NCI-H774 (cell line): Measurements from ENCODE around the gene CHRDL2.
A peak's percentile ranks its signal among the peaks of the same experiment; 100 is the strongest.
"Not testable (repeated sequence)": the region's sequence is repeated elsewhere in the genome, so short reads cannot be mapped to it uniquely, and the experiment has no call there.

Experiments
- DNase-seq: peaks from one replicate; lab custom pipeline; 2025; lab: John Stamatoyannopoulos, UW

Gene CHRDL2, protein sequence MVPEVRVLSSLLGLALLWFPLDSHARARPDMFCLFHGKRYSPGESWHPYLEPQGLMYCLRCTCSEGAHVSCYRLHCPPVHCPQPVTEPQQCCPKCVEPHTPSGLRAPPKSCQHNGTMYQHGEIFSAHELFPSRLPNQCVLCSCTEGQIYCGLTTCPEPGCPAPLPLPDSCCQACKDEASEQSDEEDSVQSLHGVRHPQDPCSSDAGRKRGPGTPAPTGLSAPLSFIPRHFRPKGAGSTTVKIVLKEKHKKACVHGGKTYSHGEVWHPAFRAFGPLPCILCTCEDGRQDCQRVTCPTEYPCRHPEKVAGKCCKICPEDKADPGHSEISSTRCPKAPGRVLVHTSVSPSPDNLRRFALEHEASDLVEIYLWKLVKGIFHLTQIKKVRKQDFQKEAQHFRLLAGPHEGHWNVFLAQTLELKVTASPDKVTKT

DNA sequence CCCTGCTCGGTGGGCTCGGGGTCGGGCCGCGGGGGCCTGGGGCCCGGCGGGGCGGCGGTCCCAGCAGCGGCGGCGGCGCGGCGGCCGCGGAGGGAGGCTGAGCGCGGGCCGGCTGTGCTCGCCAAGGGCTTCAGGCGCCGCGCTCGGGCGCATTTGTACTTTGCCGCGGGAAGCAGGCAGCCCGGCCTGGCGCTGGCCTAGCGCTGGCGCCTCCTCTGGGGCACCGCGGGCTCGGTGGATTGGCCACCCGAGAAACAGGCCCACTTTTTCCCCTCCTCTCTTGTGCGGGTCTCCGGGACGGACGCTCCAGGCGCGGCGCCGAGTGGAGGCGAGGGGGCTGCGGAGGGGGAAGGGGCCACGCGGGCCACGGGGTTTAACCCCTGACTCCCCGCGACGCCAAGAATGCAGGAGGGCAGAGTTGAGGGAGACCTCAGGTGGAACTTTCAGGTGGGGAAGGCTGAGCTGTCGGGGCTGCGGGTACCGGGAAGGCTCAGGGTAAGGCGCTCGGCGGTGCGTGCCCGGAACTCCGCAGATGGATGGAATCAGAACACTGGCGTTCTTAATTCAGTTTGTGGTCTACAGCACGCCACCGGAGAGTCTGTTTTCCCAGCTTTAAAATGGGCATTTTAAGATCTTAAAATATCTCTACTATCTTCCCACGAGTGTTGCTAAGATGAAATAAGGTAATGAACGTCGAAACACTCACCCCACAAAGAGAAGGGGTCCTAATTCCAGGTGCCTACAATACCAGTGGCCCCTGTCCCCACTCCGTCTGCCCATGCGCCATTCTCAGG is at the start of gene CHRDL2:
TSS of gene CHRDL2 (minus strand) at position 126 of the 794 bp plus-strand sequence. CDS start 538 bp downstream, outside the sequence.
- no peak for DNase-seq

DNA sequence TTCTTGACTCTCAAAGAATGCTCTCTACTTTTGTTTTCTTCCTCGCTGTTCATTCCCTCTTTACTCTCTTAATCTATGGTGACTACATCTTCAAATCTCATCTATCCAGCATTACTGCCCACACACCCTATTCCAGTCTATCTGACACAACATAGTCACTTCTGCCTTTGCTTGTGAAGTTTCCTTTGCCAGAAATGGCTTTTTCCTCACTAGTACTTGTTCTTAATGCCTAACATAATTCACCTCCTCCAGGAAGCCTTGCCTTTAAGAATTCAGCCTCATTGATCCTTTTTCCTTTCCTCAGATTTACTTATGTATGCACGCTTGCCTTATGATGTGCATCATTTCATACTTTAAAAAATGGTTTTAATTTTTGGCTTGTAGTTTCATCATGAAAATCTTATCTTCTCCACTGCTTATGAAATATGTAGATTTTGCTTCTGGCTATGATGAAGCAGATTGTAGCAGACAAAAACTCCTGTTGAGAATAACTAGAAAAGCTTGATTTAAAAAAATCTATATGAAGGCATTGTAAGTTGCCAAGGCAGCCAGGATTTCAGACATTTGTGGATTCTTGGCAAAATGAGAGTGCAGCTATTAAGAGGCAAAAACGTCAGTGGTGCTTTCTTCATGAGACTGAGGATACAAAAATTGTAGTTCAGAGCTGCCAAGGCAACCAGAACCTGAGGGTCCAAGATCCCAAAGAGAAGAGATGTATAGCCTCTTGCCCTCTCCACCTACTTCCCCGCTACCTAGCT is 49.2 kb upstream of the CHRDL2 start:
- no peak for DNase-seq

DNA sequence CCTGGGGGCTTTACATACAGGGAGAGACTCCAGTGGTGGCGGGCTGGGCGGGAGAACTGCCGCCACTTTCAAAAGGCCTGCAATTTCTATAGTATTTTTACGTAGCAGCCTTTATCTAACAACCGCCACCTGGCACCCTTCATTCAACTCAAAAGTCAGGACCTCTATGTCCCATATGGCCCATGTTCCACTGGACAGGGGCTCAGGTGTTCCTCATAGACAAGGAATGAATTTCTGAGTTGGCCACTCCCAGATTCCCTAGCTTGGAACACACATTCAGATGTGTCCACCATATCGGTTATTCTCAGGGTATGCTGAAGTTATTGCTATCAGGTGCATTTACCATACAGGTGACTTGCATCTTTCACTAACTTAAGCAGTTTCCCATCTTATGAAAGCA is 47.4 kb upstream of the CHRDL2 start:
- DNase-seq: no peak

DNA sequence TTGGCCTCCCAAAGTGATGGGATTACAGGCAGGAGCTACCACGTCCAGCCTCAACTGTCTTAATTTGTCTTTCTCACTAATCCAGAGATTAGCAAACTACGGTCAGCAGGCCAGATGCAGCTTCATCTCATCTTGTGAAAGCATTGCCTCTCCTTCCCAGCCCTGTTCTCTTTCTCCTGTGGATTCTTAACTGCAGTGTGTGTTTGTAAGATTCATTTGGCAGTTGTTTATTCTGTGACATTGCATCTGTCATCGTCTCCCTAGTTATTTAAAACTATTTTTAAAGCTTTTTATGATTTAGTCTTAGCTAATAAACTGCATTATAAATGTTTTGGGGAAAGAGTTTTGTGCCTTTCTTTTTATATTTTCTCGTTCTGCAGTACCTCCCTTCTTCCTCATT is 46.7 kb upstream of the CHRDL2 start:
- no peak for DNase-seq

DNA sequence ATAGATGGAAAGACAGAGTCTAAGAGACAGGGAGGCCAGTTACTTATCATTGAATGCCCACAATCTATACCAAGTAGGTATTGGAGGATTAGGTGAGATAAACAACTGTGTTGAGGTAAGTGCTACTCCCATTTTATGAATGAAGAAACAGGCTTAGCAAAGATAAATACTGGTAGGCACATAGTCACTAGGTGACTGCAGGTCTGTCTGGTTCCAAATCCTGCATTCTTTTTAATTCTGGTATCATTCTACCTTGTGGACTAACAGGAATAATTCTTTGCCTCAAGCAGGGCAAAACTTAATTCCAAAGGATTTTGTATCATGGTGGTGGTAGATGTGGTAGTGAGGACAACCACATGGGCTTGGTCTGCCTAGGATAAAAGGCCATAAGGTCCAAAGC is 45.8 kb upstream of the CHRDL2 start:
- DNase-seq: no peak

DNA sequence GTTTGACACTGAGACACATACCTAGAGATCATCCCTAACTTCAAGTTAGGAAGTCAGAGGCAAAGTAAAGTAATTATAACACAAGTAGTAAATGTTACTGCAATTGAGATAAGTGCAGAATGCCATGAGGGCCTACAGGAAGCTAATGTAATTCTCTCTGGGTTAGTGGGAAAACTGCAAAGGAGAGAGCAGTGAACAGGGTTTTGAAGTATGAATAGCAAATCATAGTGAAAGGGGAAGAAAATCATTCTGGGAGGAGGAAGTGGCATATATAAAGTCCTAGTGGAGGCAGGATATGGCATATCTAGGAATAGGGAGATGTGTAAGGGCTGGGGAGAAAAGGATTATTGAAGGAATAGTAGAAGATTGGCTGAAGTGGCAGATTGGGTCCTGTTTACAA is 45.3 kb upstream of the CHRDL2 start:
- DNase-seq: no peak

DNA sequence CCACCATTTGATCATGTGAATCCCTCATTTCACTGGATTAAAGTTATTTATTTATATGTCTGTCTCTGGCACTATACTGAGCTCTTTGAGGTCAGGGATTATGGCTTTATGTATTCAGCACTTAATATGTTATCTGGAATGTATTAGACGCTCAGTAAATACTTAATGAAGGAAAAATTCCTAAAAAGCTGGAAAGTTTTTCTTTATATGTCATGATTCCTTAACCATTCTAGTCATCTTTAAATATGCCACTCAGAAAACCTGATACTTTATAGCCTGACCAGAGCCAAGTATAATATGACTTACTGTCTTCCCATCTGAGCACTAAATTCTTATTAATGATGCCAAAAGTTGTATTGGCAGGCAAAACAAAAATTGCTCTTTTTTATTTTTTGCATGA is 44.5 kb upstream of the CHRDL2 start:
- no peak for DNase-seq

DNA sequence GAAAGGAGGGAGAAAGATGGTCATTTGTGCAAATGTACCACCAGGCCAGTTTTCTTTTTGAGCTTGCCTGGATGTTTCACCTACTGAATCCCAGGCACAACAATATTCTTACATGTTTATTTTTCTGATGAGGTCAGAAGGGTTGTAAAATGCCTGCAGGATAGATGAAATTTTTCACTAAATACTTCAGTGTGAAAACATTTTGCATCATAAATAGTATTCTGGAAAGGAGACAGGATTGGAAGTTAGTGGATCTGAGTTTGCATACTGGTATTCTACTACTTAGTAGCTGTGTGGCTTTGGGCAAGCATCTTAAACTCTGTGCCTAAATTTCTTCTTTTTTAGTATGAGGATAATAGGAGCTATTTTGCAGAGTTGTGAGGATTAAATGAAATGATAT is 42.2 kb upstream of the CHRDL2 start:
- DNase-seq: no peak

DNA sequence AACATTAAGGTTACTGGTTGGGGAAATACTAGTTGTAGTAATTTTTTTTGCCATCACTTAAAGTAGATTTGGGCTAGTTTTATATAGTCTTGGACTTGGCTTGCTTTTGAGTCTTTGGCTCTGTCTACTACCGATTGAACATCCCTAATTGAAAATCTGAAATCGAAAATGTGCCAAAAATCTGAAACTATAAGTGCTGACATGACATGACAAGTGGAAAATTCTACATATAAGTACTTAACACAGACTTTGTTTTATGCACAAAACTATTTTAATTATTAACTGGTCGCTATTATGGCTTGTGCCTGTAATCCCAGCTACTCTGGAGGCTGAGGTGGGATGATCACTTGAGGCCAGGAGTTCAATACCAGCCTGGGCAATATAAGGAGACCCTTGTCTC is 39.9 kb upstream of the CHRDL2 start:
- DNase-seq: no peak

DNA sequence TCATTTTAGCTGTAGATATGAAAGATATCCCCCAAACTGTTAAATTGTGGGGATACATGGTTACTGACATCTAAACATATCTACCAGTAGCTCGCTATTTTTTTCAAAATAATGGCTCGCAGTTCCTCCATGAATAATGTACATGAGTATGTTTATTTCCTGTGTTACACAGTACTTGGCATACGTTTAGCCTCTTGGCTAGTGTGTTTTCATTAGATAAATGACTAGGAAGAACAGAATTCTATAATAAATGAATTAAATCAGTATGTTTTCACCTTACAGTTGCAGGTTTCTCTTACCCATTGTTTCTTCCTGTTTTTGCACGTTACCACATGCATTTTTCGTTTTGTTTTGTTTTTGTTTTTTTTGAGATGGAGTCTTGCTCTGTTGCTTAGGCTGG is 39.2 kb upstream of the CHRDL2 start:
- DNase-seq: no peak

DNA sequence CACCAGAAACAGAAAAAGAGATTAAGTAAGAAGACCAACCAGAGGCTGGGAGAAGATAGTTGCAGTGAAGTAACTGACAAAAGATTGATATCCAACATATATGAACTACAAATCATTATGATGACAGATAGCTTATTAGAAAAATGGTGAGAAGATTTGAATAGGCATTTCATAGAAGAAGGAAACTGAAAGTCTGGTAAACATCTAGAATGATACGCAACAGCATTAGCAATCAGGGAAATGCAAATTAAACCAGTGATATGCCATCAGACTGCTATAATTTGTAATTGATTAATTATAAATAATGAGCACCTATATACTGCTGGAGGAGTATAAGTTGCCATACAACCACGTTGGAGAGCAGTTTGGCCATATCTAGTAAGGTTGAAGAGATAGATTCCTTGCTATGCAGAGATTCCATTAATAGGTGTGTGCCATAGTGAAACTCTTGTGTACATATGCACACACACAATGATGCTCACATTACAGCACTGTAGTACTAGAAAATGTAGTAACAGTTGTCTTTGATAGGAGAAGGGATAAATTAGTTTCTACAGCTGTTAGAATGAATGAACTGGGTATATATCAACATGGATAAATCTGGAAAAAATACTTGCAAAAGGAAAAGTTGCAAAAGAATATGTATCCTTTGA is 38.0 kb upstream of the CHRDL2 start:
- DNase-seq: no peak

DNA sequence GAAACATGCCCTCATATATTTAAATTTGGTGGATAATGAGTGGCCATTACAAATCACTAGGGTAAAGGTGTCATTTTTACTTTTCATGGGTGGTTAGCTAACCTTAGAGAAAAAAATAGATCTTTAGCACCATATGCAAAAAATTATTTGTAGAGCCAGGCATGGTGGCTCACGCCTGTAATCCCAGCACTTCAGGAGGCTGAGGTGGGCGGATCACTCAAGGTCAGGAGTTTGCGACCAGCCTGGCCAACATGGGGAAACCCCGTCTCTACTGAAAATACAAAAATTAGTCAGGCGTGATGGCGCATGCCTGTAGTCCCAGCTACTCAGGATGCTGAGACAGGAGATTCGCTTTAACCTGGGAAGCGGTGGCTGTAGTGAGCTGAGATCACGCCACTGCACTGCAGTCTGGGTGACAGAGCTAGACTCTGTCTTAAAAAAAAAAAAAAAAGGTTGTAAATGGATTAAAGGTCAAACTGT is 37.0 kb upstream of the CHRDL2 start:
- DNase-seq: not testable (repeated sequence)

DNA sequence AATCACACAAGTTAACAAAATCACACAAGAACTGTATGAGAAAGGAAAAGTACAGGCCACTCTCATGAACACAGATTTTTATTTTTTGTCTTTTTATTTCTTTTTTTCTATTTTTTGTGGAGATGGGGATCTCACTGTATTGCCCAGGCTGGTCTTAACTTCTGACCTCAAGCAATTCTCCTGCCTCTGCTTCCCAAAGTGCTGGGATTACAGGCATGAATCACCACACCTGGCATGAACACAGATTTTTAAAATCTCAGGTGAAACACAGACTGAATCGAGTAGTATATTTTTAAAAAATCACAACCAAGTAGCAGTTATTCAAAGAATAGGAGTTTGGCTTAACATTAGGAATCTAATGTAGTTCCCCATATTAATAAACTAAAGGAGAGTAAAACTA is 35.7 kb upstream of the CHRDL2 start:
- DNase-seq: no peak

DNA sequence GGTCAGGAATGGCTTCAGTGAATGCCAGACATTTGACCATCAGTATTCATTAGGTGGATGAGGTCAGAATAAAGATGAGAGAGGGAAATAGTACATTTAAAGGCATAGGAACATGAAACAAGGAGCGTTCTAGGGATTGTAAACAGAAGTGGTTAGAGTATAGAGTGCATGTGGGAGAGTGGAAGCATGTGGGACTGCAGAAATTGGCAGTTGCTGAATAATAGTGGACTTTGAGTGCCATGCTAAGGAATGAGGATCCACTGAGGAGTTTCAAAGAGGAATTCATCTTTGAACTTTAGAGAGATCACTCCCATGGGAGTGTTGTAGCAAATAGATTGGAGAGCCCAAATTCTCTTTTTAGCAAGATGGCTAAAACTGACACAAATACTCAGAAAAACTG is 25.3 kb upstream of the CHRDL2 start:
- DNase-seq: no peak

DNA sequence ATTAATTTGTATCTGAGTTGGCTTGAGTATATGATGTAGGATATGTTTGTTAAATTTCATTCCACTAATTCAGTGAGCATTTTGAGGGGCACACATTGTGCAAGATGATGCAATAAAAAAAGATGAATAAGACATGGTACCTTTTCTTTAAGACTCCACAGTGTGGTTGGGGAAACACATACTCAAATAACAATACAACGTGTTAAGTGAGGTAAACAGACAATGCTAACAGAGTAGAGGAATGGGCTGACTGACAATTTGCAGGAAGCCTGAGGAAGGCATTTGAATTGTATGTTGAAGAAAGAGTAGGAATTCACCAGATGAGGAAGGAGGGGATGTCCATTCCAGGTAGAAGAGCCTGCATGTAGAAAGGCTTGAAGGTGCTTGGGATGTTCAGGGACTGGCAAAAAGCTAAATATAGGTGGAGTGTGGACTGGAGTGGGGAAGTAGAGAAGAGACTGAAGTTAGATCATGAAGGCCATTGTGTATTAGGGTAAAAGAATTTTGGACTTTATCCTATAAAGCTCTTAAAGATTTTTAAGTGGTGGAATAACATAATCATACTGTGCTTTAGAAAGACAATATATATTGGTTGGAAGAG is 24.3 kb upstream of the CHRDL2 start:
- no peak for DNase-seq

DNA sequence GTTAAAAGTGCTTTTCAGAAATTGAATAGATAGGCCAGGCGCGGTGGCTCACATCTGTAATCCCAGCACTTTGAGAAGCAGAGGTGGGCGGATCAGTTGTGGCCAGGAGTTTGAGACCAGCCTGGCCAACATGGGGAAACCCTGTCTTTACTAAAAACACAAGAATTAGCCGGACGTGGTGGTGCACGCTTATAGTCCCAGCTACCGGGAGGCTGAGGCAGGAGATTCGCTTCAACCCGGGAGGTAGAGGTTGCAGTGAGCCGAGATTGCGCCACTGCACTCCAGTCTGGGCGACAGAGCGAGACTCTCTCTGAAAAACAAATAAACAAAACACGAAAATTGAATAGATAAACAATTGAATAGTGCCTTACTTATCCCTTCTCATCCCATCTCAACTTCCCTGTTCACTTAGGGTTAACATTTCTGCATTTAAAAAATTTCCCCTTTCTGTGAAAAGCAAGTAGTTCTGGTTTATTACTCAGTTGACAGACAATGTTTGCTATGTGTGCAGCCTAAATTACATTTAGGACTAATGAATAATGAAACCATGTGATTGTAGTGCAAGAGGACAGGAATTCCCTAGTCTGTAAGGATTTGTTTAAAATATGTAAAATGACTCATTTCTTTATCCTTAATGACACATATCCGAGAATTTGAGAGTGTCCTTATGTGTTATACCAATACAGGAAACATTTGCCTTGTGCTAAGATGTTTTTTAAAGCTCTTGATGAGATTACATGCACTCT is 23.5 kb upstream of the CHRDL2 start:
- peak; percentile 13 for DNase-seq

DNA sequence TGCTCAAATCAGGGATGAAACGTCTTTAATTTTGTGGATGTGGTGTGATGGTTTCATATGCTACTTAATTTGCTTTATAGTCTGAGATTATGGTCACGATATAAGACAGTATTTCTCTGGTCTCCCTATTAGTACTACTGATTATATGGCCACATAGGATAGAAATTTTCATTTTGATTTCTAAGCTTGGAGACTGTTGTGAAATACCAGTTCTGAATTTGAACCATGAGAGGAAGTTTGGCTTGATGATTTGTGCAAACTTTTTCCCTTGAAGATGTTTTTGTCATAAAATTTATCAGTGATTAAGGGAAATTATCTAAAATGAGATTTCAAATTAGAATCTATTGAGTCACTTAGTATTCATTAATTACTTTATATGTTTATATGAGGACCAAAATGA is 20.1 kb upstream of the CHRDL2 start:
- DNase-seq: no peak

DNA sequence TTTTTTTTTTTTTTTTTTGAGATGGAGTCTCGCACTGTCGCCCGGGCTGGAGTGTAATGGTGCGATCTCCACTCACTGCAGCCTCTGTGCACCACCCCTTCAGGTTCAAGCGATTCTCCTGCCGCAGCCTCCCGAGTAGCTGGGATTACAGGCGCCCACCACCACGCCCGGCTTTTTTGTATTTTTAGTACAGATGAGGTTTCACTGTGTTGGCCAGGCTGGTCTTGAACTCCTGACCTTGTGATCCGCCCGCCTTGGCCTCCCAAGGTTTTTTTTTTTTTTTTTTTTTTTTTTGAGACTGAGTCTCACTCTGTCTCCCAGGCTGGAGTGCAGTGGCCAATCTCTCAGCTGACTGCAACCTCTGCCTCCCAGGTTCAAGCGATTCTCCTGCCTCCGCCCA is 19.4 kb upstream of the CHRDL2 start:
- DNase-seq: not testable (repeated sequence)

DNA sequence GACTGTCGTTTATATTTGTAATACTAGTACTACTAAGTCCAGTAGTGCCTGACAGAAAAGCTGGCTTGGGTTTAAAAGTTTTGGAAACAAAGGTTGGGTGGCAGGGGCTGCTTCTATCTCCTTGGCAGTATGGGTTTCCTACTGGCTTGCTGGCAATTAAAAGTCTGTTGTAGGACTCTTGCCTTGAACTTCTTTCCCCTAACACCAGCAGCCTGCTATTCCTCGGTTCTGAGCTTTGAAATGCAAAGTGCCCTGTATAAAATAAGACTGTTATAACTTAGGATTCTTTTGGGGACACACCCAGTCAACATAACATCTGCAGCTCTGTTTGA is 18.7 kb upstream of the CHRDL2 start:
- no peak for DNase-seq

DNA sequence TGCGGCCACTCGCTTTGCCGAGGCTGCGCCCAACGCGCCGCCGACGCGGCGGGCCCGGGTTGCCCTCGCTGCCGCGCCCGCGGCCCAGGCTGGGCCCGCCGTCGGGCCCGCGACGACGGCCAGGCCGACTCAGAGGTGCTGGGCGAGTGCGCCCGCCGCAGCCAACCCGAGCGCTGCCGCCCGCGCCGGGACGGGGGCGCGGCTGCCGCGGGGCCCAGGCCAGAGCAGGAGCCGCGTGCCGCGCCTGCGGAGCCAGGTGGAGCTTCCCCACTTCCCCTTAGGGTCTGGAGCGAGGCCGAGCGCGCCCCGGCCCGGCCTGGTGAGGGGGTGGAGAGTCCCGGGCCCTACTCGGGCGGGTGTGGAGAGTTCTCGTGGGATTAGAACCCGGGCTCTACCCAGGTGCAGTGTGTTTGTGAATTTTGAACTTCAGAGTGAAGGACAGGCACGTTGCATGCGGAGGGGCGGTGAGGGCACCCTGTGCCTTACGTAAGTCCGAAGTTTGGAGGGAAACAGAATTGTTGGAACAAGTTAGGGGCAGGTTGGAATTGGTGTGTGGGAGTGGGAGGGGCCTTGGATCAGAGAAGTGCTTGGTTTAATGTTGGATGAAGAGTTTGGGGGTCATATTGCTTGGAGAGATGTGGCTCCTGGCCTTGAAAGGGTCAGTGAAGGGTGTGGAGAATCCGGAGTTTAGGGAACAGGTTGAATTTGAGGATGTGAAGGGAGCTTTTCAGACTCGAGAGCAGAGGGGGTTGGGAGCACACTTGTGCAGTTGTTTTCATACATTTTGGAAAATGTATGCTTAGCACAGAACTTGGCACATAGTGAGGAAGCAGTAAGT is 18.1 kb upstream of the CHRDL2 start:
- DNase-seq: peak; percentile 34
